Activated CD4-positive, alpha-beta T cell treated with anti-CD3 and anti-CD28 coated beads for 48 hours (primary cell): ENCODE measurements around the gene PHLPP1.

Experiments used
- DNase-seq: peaks from one replicate; pipeline ENCODE4 v3.0.0-alpha.2; 2020

Gene PHLPP1

GRCh38 chr18:62744076-62744968, 29.0 kb downstream of the PHLPP1 start:
- no peak for DNase-seq

GRCh38 chr18:62745089-62745751, 29.9 kb downstream of the PHLPP1 start:
- no peak for DNase-seq

- no peak for DNase-seq
Measured at GRCh38 chr18:62749389-62749788, 34.0 kb downstream of the PHLPP1 start.

- DNase-seq: no peak
Measured at GRCh38 chr18:62751341-62751821, 36.0 kb downstream of the PHLPP1 start.

- no peak for DNase-seq
Measured at GRCh38 chr18:62751977-62752376, 36.6 kb downstream of the PHLPP1 start.

GRCh38 chr18:62754026-62754425, 38.7 kb downstream of the PHLPP1 start:
- no peak for DNase-seq

- DNase-seq: no peak
Measured at GRCh38 chr18:62755454-62755853, 40.1 kb downstream of the PHLPP1 start.

GRCh38 chr18:62755946-62756345, 40.6 kb downstream of the PHLPP1 start:
- DNase-seq: no peak

- DNase-seq: no peak
Measured at GRCh38 chr18:62757399-62758010, 42.2 kb downstream of the PHLPP1 start.

- DNase-seq: no peak
Measured at GRCh38 chr18:62758591-62758990, 43.2 kb downstream of the PHLPP1 start.

- DNase-seq: no peak
Measured at GRCh38 chr18:62759704-62760402, 44.5 kb downstream of the PHLPP1 start.

- DNase-seq: no peak
Measured at GRCh38 chr18:62760403-62760734, 45.0 kb downstream of the PHLPP1 start.

GRCh38 chr18:62763101-62763521, 47.8 kb downstream of the PHLPP1 start:
- no peak for DNase-seq

- no peak for DNase-seq
Measured at GRCh38 chr18:62766266-62766665, 50.9 kb downstream of the PHLPP1 start.

- no peak for DNase-seq
Measured at GRCh38 chr18:62767321-62767720, 52.0 kb downstream of the PHLPP1 start.

GRCh38 chr18:62767836-62768557, 52.7 kb downstream of the PHLPP1 start:
- DNase-seq: no peak

- DNase-seq: no peak
Measured at GRCh38 chr18:62768558-62768943, 53.2 kb downstream of the PHLPP1 start.

- DNase-seq: no peak
Measured at GRCh38 chr18:62769216-62769615, 53.9 kb downstream of the PHLPP1 start.

GRCh38 chr18:62771494-62772270, 56.3 kb downstream of the PHLPP1 start:
- DNase-seq: no peak

GRCh38 chr18:62772860-62773584, 57.7 kb downstream of the PHLPP1 start:
- DNase-seq: no peak

- no peak for DNase-seq
Measured at GRCh38 chr18:62773691-62774090, 58.4 kb downstream of the PHLPP1 start.
